HG03571 (cell line): Measurements from ENCODE around the gene ASAP3.

Experiments used
- ATAC-seq: cut with Tn5 transposase; IDR thresholded peaks from one replicate; pipeline ENCODE4 v1.9.1; 2021; ENCODE audit not compliant: unreplicated experiment

ASAP3 gene

DNA sequence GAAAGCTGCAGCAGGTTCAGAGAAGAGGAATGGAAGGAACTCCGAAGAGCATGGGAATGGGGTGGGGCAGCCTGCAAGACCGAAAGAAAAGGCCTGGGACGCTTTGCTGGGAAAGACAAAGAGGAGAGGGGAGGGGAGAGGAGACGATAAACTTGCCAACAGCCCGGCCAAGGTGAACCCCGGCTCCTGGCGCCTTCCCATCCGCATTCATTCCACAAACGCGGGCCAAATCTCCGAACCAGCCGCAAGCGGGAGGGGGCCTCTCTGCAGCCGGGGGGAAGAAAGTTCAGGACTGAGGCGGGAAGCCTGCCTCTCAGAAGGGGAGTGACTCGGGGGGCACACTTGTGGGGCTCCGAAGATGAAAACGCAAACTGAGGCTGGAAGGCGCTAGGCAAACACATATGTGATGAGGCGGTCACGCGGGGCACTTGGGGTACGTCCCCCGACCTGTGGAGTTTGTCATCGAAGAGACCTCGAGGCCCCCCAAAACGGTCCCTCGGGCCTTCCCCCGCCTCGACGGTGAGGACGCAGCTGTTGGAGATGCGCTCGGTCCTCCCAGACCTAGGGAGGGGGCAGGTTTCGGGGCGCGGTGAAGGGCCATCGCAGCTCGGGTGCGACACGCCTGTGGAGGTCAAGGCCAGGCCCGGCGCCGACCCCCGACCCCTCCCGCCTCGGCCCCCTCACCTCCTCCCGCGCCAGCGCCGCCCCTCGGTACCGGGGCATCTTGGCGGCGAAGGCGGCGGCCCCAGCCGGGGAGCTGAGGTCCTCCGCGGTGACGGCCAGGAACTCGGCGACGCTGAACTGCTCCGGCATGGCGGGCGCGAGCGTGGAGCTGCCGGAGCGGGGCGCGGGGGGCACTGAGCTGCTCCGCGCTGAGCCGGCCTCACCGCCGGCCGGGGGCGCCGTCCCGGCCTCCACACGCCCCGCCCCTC lies at the start of gene ASAP3:
Gene ASAP3, minus strand, starts transcription at position 859 of the 932 bp plus-strand sequence. Its CDS starts 46 bp downstream, at position 813.
- ATAC-seq = no peak

DNA sequence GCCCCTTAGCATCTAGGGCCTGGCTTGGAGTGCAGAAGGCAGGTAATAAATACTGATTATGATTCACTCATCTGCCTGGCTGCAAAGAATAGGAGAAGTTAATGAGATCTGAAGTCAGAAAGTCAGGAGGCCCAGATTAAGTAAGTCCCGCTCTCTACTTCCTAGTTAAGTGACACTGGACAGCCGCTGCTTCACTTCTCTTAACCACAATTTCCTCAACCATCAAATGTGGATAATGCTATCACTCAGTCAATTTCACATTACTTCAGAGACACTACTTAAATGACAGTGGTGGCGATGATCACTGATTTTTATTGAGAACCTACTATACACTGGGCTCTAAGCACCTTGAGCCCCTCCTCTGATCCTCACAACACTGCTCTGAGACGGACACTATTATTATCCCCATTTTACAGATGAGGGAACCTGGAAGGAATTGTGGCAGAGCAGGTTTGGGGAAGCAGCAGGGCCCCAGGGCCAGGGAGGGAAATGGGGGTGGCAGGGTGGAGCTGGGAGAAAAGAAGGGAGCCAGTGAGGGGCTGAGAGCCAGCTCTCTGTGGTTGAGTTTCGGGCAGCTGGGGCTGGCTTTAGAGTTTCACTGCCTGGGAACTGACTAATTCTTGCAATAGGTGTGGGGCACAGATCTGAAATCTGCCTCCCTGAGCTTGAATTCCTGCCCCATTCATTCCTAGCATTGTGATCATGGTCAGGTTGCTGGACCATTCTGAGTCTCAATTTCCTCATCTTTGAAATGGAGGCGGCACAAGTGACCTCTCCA lies 49.5 kb upstream of the ASAP3 start:
- ATAC-seq = no peak

DNA sequence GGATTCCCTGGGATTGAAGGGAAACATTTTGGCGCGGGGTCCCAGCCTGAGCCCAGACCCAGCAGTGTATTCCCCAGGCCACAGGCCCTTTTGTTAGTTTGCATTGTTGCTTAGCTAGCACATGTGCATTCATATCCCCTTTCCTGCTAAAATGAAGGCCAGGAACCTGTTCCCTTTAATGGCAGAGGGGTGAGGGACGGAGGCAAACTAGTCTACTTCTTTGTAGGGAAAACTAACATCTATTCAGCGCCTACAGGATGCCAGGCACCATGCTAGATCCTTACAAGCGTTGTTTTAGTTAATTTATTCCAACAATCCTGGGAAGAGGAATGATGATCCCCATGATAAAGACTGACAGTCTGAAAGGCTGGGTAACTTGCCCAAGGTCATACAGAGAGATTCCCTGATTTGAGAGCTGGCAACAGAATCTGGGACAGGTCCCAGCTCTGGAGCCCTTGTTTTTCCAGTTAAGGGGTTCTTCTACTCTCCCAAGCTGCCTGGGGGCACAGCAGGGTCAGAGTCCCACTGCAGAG lies 47.6 kb upstream of the ASAP3 start:
- ATAC-seq = no peak

DNA sequence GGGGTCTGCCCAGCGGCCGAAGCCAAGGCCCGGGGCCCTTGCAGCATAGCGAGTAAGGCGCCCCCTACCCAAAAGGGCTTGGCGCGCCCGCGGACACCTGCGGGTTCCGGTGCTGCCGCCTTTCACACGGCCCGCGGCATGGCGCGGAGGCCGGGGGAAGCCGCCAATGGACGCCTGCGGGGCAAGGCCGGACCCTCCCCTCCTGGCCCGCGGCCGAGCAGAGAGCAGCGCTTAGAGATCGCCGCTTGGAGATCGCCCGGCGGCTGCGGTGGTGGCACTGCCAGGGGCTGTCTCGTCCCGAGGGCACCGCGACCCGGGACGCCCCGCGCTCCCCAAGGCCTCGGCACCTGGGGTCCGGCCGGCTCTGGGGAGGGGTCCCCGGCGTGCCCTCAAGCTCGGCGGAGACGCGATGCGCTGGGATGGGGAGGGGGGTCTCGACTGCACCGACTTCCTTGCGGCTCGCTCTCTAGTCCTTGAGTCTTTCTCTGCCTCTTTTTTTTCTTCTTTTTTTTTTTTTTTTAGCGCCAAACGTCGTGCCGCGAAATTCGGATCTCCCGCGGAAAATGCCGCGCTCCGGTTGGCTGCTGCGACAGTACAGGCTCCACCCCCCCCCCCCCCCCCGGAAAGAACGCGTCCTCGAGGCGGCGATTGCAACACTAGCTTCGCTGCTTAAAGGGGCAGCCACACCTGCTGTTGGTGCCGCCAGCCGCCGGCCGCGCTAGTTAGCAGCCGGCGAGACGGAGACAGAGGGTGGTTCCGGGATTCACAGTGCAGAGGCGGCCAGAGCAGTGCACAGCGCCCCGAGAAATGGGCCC lies 47.0 kb upstream of the ASAP3 start, which contains the start of gene E2F2:
Gene E2F2, minus strand, starts transcription at position 487 of the 815 bp plus-strand sequence. Its CDS starts 440 bp downstream, at position 47.
- no peak for ATAC-seq

DNA sequence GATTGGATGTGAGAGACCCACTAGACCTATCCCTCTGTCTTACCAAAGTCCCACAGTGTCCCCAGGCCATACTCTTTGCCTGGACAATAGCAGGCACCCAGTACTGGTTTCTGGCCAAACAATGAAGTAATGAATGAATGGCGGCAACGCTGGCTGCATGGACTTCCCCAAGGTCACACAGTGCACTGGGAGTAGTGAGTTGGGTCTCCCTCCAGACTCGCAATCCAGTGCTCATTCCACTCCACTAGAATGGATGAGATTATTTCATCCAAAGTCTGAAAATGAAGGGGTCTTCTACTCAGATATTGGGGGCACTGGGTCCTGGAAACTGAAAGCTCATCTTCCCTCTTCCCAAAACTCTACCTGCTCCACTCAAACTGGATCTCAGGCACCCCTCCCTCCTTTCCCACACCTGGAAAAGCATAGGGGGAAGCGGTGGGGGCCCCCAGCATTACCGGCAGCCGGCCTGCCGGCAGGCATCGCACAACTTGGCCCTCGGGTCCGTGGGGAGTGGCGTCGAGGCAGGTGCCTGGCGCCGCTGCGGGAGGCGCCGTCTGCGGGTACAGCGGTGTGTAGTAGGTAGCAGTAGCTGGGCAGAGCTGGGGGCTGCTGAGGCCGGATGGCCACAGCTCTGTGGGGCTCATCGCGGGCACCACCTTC lies 46.2 kb upstream of the ASAP3 start:
- ATAC-seq = no peak

DNA sequence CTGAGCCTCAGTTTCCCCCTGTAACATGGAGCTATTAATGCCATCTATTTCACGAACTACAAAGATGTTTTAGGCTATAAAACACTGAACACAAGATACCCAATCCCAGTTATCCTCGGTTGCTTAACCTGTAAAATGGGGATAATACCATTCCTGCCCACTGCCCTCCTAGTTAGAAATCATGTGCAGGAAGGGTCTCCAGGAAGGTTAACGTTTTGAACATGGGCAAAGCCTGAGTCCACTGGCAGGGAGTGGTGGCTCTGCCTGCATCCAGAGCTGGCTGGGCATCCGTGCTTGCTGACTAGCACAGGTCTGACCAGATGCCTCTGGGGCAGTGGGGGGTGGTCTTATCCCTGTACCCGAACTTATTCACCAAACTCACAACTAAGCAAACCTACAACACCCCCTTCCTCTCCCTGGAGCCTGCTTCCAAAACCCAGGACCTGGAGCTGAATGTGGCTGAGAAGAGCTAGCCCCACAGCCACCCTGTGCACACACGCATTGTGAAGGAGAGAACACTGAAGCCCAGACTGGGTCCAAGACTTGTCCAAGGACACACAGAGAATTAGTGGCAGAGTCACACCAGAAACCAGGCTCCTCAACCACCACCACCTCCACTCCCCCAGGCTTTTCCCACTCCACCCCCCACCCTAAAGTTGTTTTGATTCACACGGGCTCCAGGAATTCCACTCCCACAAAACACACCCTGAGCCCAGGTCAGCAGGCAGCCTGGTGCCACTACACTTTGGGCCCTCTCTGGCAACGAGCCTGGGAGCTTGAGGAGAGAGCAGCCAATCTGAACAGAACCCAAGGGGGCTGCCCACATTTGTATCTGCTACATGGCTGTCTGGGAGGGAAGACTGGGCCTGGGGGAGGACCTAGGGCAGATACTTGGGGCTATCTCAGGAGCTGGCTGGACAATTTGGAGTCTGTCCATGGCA lies 45.4 kb upstream of the ASAP3 start:
- no peak for ATAC-seq

DNA sequence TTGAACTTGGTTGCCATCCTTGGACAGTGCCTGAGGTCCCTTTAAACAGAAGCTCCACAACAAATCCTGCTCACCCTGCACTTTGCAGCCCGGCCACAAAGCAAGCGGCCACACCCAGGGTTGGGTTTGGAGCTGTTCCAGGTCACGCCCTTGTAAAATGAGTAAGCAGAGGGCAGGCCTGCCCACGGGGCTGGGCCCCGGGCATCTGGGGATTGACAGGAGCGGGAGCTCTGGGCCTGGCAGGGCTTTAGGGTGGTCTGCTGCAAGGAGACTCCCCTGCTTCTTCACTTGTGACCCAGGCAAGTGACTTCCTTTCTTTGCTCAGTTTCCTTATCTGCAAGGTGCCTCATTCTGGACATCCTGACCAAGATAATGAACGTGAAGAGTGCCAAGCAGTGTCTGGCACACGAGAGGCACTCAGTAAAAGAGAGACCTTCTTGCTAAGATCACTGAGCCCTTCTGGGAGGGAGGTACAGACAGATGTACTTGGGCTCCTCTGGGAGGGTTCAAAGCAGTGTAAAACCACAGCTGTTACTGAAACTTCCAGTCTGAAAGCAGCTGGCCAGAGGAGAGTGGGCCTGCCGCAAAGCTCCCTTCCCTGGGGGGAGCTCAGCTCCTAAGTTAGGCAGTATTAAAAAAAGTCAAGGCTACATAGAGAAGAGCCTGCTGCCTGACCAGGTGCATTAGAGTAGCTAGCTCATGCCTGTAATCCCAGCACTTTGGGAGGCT lies 44.4 kb upstream of the ASAP3 start:
- peak; percentile 33 for ATAC-seq

DNA sequence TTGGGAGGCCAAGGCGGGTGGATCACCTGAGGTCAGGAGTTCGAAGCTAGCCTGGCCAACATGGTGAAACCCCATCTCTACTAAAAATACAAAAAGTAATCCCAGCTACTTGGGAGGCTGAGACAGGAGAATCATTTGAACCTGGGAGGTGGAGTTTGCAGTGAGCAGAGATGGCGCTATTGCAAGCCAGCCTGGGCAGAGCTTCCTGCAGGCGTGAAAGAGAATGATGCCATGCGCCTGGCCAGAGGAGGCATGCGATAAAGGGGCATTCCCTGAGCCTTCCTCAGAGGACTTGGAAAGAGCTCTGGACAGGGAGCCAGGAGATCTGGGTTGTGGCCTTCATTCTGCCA lies 43.9 kb upstream of the ASAP3 start:
- no peak for ATAC-seq

DNA sequence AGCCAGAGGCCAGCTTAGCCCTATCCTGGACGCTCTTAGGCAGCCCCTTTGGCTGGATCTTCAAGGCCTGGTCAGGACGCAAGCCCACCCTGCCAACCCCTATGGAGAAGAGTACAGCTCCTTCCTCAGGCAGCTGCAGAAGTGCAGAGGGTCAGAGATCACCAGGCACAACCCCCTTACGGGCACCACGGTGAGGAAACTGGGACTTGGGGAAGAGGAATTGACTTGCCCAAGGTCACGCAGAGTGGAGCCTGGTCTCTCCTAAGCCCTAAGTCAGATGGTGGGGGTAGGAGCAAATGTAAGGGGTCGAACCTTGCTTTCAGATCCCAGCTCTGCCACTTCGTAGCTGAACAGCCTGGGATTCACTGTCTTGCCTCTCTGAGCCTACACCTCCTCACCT lies 43.4 kb upstream of the ASAP3 start:
- ATAC-seq = no peak

DNA sequence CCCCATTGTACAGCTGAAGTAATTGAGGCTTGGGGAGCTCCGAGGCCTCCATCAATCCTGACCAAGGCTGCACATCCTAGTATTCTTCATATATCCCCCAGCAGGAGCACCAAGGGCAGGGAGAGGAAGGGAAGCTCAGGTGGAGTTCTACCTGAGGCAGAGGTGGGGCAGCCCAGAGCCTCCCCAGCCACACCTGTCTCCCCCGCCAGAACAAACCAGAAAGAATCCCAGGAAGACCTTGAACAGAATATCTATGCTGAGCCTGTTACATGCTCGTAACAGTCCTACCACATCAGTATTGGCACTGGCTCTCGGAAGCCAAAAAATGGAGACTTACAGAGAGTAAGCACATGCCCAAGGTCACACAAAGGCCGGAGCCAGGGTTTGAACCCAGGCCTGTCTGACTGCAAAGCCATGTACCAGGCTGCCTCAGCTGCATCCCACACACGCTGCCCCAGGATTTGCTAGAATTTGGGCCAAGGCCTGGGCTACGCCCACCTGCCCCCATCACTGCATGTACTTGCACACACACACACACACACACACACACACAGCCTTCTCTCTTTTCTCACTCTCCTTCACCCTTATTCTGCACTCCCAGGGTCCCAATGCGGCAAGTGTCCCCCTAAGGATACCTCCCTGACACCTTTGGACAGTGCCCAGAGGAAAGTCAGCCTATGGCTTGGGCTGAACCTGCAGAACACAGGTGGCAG lies 42.5 kb upstream of the ASAP3 start:
- ATAC-seq = no peak

DNA sequence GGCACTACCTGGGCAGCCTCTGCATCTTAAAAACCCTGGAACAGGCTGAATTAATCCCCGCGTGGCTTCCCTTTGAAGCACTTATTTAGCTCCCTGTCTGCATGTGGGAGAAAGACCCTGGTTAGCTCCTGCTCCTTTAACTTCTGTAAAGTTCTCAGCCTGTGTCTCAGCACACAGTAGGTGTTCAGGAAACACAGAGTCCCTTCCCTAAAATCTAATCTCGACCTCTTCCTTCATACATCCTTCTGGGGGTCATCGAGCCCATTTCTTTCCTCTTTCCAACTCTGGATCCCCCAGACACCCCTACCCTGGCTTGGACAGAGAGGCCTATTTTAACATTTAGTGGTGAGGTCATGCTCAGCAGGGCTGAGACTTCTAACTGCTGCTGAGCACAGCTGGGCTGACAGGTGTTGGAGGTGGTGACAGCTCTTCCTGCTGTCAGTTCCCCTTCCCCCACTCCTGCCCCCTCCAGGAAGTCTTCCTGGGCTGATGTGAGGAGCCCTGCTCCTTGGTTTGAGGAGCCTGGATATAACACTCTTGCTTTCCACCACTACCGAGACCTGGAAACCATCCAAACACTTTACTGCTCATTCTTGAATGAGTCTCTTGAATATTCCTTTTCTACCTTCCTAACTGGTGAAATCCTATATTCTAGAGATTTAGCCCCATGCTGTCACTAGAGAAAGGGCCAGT lies 41.7 kb upstream of the ASAP3 start:
- no peak for ATAC-seq

DNA sequence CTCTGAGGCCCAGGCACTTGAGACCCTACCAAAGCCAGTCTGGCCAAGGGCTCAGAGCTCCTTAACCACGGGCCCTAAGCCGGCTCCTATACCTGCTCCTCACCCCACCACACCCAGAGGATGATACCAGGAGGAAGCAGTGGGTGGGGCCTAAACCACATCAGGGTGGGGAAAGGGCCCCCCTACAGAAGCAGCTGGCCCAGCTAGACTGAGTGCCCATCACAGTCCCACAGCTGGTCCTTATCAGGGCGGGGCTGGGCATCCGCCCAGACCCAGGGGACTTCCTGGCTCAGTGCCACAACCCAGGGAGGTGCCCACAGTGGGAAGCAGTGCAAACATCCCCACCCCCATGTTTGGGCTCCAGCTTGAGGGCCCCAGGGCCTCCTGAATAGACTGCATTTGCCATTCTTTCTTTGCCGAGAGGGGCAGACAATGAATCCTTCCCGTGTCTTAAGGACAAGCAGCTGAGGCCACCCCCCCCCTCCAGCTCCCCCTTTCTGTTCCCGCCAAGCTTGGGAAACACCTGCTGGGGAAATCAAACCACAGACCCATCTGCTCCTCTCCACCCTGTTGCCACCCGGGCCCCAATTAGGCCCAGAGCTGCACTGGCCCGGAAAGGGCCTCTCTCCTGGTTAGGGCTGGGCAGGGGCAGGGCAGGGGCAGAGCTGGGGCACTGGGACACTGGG lies 40.9 kb upstream of the ASAP3 start:
- no peak for ATAC-seq

DNA sequence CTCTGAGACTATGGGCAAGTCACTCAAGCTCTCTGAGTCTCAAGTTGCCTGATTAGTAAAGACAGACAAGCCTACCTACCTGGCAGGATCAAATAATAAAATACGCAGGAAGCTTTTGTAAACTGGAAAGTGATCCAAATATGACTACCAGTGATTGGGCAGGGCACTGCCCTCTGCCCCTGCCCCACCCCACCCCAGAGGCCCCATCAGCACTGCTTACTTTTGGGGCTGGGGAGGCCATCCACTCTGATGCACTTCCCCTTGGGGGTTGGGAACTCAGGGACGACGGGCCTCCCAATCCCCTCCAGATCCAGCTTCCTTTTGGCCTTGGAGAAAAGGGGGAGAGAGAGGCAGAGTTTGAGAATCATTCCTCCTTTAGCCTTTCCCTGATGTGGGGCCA lies 40.2 kb upstream of the ASAP3 start:
- ATAC-seq = no peak

DNA sequence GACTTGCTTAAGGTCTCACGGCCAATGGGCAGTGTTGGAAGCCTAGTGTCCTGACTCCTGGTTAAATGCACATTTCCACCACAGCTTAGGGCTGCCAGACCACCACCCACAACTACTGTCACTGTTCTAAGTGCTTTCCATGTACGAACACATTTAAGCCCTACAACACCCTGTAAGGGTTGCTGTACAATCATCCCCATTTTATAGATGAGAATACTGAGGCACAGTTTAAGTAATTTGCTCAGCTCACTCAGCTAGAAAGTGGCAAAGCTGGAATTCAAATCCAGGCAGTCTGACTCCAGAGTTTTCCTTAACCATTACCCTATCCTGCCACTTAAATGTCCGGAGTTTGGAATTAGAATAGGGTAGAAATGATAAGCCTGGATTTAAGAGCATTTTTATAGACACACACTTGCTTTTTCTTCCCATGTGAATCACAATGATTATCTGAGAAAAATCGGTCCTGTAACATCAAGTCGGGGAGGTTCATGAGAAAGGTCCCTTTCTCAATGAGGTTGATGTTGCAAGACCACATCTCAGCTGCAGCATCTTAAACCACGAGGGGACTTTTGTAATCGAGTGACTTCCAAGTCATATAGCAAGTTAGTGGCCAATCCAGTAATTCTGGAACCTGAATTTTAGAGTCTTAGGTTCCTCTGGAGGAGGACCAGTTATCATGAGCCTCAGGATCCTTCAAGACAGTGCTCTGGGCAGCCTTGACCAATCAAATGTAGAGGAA lies 38.4 kb upstream of the ASAP3 start:
- ATAC-seq = no peak

DNA sequence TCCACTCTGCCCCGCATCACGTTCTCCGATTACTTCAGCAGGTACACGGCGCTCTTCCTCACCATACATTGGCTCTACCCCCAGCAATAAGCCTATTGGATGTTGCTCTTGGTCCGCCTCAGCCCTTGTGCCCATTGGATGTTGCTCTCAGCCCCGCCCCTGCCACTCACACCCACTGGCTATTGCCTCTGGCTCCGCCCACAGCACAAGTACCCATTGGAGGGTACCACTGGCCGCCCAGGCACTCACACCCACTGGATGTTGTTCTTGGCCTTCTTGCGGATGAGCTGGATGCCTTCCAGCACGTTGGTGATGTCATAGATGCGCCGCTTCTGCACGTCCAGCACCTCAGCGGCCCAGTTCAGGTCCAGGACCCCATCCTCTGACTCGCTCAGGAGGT lies 37.6 kb upstream of the ASAP3 start:
- no peak for ATAC-seq

DNA sequence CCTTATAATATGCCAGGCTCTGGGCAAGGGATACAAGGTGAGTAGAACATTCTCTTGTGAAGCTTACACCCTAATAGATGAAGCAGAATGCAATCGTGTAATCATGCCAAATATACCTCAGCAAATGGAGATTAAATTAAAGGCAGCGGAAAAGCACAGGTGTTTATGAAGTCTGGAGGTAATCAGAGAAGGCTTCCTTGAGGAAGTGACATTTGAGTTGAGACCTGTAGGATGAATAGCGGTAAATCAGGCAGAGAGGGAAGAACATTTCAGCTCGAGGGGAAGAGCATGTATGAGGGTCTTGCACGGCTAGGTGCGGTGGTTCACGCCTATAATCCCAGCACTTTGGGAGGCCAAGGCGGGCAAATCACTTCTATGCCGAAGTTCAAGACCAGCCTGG lies 33.6 kb upstream of the ASAP3 start:
- no peak for ATAC-seq
